Glomerular visceral epithelial cell (primary cell): ENCODE data around the gene TNFRSF14.
A peak's percentile ranks its signal among the peaks of the same experiment; 100 is the strongest.
"Not testable (repeated sequence)": the region's sequence is repeated elsewhere in the genome, so short reads cannot be mapped to it uniquely, and the experiment has no call there.

Source experiments
- DNase-seq: peaks from one replicate; pipeline ENCODE4 v3.0.0-alpha.2; 2016; ENCODE audit errors: extremely low spot score

The TNFRSF14 gene

GRCh38 chr1:2538376-2538775 lies 17.8 kb upstream of the TNFRSF14 start:
- no peak for DNase-seq

- no peak for DNase-seq
Observed at GRCh38 chr1:2538872-2539271, 17.3 kb upstream of the TNFRSF14 start.

GRCh38 chr1:2539312-2539907 lies 16.8 kb upstream of the TNFRSF14 start:
- DNase-seq = no peak

GRCh38 chr1:2540816-2541492 lies 15.2 kb upstream of the TNFRSF14 start:
- DNase-seq = no peak

- no peak for DNase-seq
Observed at GRCh38 chr1:2541619-2542245, 14.4 kb upstream of the TNFRSF14 start.

GRCh38 chr1:2542246-2542915 lies 13.8 kb upstream of the TNFRSF14 start:
- no peak for DNase-seq

- DNase-seq = no peak
Observed at GRCh38 chr1:2543543-2544092, 12.6 kb upstream of the TNFRSF14 start.

- DNase-seq = no peak
Observed at GRCh38 chr1:2544093-2544874, 11.9 kb upstream of the TNFRSF14 start.

GRCh38 chr1:2544875-2545640 lies 11.1 kb upstream of the TNFRSF14 start:
- no peak for DNase-seq

GRCh38 chr1:2545754-2546514 lies 10.2 kb upstream of the TNFRSF14 start:
- DNase-seq = peak; percentile 69

GRCh38 chr1:2546515-2547209 lies 9.5 kb upstream of the TNFRSF14 start:
- DNase-seq = peak; percentile 65

- DNase-seq = no peak
Observed at GRCh38 chr1:2547210-2548067, 8.7 kb upstream of the TNFRSF14 start.

- peak; percentile 76 for DNase-seq
Observed at GRCh38 chr1:2548068-2548589, 8.0 kb upstream of the TNFRSF14 start.

GRCh38 chr1:2549367-2550029 lies 6.7 kb upstream of the TNFRSF14 start:
- not testable (repeated sequence) for DNase-seq

GRCh38 chr1:2550309-2550861 lies 5.8 kb upstream of the TNFRSF14 start:
- DNase-seq = not testable (repeated sequence)

GRCh38 chr1:2551544-2551943 lies 4.6 kb upstream of the TNFRSF14 start:
- DNase-seq = not testable (repeated sequence)

- DNase-seq = no peak
Observed at GRCh38 chr1:2552189-2552588, 4.0 kb upstream of the TNFRSF14 start.
